Fibroblast of the aortic adventitia (primary cell): ENCODE measurements around the gene SLC9A9. TPM values are rescaled to one million over a fixed set of nuclear protein-coding genes. Genes with fewer than 3 reads are reported as not detected.

Experiments used
- DNase-seq: peaks from one replicate; pipeline ENCODE4 v3.0.0-alpha.2; 2010; ENCODE audit warnings: low read depth
- H3K4me3 ChIP-seq: 2 replicates; pipeline ENCODE4 v1.5.1; 2011; ENCODE audit warnings: low read depth, mild to moderate bottlenecking, control low read depth, low read length, moderate library complexity
- total RNA-seq: library from RNA; depleted of rRNA; stranded (reverse); fragments of >200 nt; gene quantifications from 2 replicates; pipeline ENCODE4 v1.2.3, GENCODE V29; 2012; ENCODE audit warnings: low replicate concordance
- TF ChIP-seq, protein P1 (sequence below): IDR thresholded peaks from 2 replicates; pipeline ENCODE4 v1.5.1; 2011; ENCODE audit warnings: mild to moderate bottlenecking, low read length, control low read depth, inconsistent platforms; ENCODE audit not compliant: insufficient read depth

The SLC9A9 gene
- total RNA-seq, 1 donor: 23.8 TPM

DNA sequence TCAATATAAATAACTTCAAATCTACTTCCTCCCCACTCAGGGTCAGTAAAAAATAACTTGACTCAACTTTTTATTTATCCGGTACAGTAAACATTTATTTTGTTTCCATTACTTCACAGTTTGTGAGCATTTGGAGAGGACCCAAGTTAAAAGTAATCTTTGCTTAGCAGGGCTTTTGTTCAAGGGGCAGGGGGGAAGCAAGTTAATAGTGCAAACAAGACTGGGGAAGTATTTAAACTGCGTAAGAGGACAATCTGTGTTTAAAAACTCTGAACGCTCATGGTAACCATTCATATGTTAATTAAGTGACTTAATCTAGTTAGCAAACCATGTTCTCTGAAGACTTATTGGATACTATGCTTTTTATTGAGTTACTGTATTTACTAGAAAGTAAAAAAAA lies 346.2 kb downstream of the SLC9A9 start:
- H3K4me3 ChIP-seq: no peak overlapping the region
- no peak for DNase-seq
- TF ChIP-seq, protein P1, sequence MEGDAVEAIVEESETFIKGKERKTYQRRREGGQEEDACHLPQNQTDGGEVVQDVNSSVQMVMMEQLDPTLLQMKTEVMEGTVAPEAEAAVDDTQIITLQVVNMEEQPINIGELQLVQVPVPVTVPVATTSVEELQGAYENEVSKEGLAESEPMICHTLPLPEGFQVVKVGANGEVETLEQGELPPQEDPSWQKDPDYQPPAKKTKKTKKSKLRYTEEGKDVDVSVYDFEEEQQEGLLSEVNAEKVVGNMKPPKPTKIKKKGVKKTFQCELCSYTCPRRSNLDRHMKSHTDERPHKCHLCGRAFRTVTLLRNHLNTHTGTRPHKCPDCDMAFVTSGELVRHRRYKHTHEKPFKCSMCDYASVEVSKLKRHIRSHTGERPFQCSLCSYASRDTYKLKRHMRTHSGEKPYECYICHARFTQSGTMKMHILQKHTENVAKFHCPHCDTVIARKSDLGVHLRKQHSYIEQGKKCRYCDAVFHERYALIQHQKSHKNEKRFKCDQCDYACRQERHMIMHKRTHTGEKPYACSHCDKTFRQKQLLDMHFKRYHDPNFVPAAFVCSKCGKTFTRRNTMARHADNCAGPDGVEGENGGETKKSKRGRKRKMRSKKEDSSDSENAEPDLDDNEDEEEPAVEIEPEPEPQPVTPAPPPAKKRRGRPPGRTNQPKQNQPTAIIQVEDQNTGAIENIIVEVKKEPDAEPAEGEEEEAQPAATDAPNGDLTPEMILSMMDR: no peak

DNA sequence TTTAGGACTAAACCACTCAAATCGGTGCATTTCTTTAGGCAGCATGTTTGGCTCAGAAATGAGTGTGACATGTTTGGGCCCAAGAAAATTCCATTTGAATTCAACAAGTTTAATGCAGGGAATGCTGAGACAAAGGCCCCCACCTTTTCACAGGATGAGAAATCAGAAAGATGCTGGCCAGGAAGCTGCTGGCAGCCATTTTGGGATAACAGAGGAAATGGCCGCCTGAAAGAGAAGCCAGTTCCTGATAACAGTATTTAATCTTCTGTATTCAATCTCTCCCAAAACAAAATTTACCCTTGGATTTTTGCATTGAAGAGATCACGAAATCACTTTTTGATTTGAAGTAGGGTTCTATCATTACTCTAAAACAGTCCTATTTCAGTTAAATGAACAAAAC lies 350.9 kb downstream of the SLC9A9 start:
- TF ChIP-seq, protein P1: no peak
- no peak overlapping the region for H3K4me3 ChIP-seq
- DNase-seq: no peak

DNA sequence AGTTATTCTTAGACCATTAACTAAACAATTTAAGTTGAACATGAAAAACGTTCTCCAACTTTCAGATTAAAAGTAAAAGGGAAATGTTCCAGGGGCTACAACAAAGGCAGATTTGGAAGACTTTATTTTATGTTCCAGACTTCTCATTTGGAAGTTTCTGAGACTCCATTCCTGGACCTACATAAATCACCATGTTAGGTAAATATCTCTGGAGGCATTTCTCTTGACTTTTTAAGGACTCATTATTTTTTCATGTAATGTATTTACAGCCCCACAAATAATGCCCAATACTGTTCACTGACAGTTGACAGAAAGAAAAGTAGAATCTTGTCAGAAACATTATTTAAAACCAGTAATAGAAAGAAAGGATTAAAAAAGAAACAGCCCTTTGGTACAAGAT lies 352.1 kb downstream of the SLC9A9 start:
- H3K4me3 ChIP-seq: no peak overlapping the region
- DNase-seq: no peak
- TF ChIP-seq, protein P1: no peak

DNA sequence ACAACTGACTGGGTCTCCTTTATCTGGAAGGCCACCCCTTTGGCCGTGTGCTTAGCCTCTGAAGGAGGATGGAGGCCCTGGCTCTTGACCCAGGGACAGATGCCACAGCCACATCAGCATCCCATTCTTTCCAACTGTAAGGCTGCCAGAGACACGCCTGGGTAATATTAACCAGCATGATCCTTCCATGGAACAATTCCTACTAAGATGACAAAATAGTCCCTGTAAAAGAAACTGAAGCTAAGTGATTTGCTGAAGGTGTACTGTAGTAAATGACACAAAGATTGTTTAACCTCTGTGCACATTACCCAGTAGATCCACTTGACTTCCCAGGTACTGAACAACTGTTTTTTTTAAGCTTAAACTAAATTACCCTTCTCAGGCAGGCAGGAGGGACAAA lies 352.7 kb downstream of the SLC9A9 start:
- no peak overlapping the region for H3K4me3 ChIP-seq
- TF ChIP-seq, protein P1: no peak
- DNase-seq: peak; percentile 22

DNA sequence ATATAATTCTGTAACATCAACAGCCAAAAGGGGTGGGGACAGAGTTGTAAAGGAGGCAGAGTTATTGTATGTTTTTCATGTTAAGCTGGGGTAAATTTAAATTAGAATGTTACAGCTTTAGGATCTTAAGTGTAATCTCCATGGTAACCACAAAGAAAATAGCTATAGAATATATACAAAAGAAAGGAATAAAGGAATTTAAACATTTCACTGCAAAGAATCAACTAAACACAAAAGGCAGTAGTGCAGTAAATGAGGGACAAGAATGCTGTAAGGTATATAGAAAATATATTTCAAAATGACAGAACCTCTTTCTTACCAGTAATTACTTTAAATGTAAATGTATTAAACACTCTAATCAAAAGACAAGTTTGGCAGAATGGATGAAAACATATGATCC lies 361.7 kb downstream of the SLC9A9 start:
- DNase-seq: no peak
- TF ChIP-seq, protein P1: no peak
- H3K4me3 ChIP-seq: no peak overlapping the region

DNA sequence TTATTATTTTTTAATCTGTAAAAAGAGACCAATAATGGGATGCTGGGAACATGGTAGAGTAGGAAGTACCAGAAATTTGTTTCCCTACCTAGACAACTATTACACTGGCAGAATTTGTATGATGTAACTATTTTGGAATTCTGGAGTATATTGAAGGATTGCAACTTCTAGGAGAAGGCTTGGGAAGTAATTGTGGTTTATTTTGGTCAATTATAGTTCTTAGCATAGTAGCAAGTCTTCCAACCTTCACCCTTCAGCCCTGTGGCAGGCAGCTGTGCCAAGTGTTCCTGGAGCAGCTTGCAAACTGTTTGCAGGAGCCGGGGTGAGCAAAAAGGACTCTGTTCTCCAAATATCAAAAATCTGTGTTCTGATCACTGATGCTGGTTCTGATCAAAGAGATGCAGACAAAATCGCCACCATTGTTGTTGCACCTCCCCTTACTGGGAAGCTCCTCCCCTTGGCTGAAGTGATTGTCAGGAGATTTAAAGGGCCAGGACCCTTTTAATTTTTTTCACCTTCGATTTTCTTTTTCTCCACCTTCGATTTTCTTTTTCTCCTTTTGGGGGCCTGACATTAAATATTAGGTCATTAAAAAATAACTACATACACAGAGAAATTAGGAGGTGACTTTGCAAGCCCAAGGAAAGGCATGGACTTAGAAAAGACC lies 363.3 kb downstream of the SLC9A9 start:
- TF ChIP-seq, protein P1: no peak
- DNase-seq: peak; percentile 13
- H3K4me3 ChIP-seq: no peak overlapping the region

DNA sequence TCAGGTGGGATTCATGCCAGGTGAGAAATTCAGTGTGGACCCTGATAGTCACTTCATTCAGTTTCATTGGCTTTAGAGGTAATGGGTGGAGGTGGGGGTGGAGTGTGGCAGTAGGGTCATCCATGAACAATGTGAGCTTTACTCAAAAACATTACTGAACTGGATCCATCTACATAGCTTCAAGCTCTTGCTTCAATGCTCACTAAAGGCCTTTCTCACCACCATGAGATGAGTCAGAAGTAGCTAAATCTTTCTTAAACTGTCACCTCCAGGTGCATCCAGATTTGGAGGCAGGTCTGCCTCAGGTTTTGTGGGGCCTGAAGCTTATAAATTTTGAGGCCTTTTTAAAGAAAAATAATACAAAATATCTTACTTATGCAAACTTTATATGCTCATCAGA lies 365.1 kb downstream of the SLC9A9 start:
- TF ChIP-seq, protein P1: no peak
- no peak for DNase-seq
- H3K4me3 ChIP-seq: no peak overlapping the region
